IPS-11a (cell line): Measurements from ENCODE around the gene TTC21A.
A peak's percentile ranks its signal among the peaks of the same experiment; 100 is the strongest.

Experiments
- H3K4me3 ChIP-seq: one replicate; pipeline ENCODE4 v1.5.1; 2013; ENCODE audit warnings: low read depth, low read length, control low read depth

TTC21A gene

DNA sequence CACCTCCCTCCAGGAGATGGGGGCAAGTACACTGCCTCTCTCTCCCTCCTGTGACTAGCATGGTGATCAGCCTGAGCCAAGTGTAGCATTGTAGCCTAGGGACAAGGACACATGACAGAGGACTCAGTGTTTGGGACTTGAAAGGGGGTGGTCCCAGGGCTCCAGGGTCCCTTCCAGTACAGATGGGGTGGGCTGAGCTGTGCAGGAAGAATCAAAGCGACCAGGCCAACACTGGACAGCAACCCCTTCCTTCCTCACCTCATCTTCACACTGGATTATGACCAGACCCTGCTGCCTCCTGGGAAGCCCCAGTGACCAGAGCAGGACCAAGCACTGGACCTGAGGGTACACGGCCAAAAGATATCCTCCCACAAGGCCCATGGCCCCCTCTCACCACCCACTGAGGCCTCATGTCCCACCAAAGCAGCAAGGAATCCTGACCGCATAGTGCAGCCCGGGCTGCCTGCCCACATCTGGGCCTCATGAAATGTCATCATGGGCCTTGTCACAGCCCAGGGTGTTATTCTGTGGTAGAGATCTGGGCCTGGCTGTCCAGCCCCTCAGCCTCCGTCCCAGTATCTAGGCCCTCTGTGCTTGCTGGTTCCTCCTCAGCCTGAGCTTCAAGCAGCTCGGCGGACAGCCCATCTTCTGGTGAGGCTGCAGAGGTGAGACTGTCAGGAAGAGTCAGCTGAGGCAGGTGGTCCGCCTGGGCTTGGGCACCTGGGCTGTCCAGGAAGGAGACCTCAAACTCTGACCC is 9.6 kb upstream of the TTC21A start:
- H3K4me3 ChIP-seq = no peak overlapping the region

DNA sequence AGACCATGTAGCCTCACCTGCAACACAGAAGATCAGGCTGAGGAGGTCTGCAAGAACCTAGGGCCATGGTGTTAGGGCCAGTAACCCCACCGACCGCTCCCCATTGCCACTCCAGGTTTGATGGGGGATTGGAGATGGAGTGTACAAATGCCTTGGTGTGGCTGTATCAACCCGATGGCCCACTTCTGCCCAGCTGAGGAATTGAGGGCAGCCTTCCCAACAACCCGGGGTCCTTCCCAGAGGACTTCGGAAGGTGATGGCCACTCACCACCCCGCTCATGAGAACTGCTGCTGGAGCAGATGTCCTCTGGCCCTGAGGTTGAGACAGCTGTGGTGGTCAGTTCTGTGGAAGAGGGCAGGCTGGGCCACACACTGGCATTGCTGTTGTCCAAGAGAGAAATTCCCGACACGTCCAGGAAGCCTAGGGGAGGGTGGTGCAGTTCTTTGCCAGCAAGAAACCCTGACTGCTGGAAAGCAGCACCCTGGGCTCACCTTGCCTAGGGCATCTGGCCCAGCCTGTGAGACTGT is 8.9 kb upstream of the TTC21A start:
- H3K4me3 ChIP-seq = no peak overlapping the region

- no peak overlapping the region for H3K4me3 ChIP-seq
Measured at GRCh38 chr3:39099242-39099641, 8.2 kb upstream of the TTC21A start.

GRCh38 chr3:39099738-39100499 is 7.6 kb upstream of the TTC21A start:
- H3K4me3 ChIP-seq = no peak overlapping the region

DNA sequence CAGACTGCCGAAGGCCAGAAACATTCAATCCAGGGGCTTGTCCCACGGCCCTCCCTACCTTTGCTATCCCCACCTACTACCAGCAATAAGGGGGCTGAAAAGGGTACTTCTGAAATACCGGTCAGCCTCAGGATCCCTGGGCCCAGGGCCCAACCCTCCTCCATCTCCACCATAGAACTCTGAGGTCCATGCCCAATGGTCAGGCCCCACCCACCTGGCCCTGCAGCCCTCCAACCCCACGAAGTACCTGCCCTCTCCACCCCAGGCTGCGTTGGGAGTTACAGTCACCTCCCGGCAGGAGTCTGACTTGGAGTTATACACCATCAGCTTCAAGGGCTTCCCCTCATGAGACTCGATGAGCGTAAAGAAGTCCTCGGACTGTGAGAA is 7.0 kb upstream of the TTC21A start:
- no peak overlapping the region for H3K4me3 ChIP-seq

DNA sequence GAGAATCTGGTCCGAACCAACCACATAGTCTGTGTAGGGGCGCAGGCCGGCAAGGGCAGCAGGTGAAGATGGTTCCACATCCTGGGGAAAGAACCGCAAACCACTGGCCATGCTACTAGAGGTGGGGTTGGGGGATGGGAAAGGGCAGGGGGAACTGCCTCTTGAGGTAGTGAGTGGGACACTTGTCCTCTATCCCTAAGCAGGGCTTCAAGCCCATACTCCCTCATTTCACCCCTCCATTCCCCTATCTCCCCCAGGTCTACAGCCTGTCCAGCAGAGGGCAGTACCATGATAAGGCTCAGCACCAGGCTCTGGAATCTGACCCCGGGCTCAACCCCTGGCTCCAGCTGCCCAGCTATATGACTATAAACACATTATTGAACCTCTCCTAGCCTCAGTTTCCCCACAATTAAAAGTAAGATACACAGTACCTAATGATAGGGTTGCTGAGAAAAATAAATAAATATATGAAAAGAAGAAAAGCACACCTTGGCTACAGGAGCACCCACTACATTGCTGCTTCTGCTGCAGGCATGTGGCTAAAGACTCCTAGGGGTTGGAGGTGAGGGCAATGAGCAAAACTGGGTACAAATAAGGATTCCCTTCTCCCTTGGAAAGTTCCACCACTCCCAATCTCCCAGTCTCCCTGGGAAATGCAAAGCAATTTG is 6.3 kb upstream of the TTC21A start:
- no peak overlapping the region for H3K4me3 ChIP-seq

DNA sequence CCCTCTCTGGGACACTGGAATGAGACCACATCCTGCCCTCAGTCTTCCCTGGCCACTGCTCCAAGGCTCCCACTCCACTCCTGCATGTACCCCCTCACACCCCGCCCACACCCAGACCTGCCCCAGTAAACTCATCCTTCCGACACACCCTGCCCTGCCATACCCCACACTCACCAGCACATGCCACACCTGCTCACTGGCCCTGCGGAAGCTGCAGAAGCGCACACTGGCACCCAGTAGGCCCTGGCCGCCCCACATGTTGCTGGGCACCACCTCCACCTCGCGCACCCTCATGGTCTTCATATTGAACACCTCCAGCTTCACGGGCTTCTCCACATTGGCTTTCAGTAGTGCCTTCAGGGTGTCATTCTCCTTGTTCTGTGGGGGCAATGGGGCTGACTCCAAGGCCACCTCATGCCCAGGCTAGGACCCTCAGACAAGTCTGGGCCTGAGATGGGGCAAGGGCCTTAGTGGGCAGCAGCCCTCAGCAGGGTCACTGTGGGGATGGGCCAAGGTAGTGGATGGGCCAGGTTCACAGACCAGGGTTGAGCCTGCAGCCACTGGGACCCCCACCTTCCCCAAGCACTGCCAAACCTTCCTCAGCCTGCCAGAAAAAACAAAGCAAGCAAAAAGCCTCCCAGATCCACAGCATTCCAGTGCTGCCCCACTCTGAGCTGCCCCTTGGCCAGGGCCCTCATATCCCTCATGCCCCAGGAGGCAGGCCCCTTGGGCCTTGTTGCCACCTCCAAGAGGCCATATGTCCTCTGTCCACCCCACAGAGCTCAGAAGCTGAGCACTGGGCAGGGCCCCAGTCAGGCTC is 4.8 kb upstream of the TTC21A start:
- no peak overlapping the region for H3K4me3 ChIP-seq

GRCh38 chr3:39103324-39103693 is 4.2 kb upstream of the TTC21A start:
- H3K4me3 ChIP-seq = no peak overlapping the region

- no peak overlapping the region for H3K4me3 ChIP-seq
Measured at GRCh38 chr3:39103791-39104552, 3.5 kb upstream of the TTC21A start.

DNA sequence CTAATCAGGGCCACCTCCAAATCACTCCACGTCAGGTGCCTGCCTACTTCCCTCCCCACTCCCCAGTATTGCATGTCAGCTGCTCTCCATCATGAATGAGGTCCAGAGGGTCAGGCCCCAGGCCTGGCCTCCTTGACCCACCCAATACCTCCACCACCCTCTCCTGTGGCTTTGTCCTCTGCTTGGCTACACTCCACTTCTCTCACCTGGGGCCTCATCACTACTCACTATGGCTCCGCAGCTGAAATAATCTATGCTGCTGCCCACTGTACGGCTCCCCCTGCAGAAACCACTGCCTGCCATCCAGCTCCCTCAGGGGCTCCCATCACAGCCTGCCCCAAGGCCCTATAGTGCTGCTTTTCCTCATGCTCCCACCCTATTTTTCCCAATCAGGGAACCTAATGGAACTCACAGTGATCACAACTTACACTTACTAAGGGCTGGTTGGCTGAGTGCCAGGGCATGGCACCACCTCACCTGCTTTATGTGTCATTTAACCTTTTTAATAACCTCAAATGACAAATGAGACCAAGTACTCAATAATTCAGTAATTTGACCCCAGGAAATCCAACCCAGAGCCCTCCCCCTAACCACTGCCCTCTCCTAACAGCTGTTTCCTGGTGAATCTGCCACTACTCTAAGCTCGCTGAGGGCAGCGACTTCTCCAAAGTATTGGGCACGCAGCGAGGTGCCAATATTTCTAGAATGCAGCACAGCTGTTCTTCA is 2.4 kb upstream of the TTC21A start:
- H3K4me3 ChIP-seq = no peak overlapping the region

- no peak overlapping the region for H3K4me3 ChIP-seq
Measured at GRCh38 chr3:39105687-39106063, 1.8 kb upstream of the TTC21A start.

GRCh38 chr3:39106281-39106811 is 1.1 kb upstream of the TTC21A start:
- H3K4me3 ChIP-seq = peak overlapping the region; percentile 85

- H3K4me3 ChIP-seq = peak overlapping the region; percentile 85
Measured at GRCh38 chr3:39106851-39107387, 561 bp upstream of the TTC21A start.

GRCh38 chr3:39108200-39108710 is 775 bp downstream of the TTC21A start:
- peak overlapping the region; percentile 85 for H3K4me3 ChIP-seq

GRCh38 chr3:39109086-39109485 is 1.6 kb downstream of the TTC21A start:
- H3K4me3 ChIP-seq = no peak overlapping the region

DNA sequence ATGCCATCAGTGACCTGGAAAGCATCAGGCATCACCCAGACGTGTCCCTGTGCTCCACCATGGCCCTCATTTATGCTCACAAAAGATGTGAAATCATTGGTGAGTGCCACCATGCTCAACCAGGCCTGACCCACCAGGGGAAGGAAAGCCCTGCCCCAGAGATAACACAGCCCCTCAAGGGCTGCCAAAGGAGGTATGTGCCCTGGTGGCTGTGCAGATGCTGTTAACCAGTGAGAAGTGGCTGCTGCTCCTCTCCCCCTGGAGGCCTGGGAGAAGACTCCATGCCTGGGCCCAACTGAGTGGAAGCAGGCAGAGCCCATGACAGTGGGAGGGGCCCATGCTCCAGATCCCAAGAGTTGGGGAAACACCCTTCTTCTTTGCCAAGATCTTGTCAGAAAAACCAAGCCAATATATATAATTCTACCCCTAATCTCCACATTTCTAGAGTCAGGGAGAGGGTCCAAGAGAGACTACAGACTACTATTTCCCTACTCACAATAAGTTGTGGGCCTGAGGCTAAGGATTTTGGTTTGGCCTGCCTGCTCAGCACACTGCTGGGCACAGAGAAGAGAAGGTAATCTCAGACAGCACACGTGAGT is 2.7 kb downstream of the TTC21A start:
- H3K4me3 ChIP-seq = no peak overlapping the region

DNA sequence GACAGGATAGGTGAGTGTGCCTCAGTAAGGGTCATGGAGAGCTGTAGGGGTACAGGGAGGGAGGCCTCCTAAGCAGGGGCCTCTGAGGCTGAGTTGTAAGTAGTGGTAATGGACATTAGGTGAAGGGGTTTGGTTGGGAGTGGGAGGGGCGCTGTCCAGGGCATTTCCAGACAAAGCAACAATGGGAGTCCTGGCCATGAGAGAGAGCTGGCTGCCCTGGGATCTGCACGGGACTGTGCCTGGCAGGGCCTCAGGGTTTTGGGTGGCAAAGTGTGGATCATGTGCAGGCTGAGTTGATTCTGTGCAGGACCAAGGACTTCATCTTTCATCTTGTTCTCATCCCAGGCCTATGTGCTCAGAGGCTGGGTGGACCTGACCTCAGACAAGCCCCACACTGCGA is 4.6 kb downstream of the TTC21A start:
- H3K4me3 ChIP-seq = no peak overlapping the region

DNA sequence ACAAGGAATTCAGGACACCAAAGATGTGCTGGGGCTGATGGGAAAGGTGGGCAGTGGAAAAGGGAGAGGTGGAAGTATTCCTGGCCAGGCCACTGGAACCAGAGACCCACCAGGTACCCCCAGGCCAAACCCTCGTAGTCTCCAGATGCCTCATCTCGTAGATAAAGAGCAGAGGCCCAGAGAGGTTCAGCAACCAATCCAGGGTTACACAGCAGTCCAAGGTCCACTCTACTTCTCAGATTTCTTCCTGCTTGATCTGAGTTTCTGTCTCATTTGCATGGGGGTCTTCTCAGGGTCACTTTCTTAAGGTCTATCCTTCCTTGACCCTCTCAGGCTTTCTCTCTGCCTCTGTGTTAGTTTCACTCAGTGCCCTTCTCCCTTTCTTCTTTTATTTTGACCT is 5.1 kb downstream of the TTC21A start:
- H3K4me3 ChIP-seq = no peak overlapping the region
